Measurements from ENCODE around the gene TNFRSF13B.
"Not testable (repeated sequence)": the region's sequence is repeated elsewhere in the genome, so short reads cannot be mapped to it uniquely, and the experiment has no call there.

TNFRSF13B gene

DNA sequence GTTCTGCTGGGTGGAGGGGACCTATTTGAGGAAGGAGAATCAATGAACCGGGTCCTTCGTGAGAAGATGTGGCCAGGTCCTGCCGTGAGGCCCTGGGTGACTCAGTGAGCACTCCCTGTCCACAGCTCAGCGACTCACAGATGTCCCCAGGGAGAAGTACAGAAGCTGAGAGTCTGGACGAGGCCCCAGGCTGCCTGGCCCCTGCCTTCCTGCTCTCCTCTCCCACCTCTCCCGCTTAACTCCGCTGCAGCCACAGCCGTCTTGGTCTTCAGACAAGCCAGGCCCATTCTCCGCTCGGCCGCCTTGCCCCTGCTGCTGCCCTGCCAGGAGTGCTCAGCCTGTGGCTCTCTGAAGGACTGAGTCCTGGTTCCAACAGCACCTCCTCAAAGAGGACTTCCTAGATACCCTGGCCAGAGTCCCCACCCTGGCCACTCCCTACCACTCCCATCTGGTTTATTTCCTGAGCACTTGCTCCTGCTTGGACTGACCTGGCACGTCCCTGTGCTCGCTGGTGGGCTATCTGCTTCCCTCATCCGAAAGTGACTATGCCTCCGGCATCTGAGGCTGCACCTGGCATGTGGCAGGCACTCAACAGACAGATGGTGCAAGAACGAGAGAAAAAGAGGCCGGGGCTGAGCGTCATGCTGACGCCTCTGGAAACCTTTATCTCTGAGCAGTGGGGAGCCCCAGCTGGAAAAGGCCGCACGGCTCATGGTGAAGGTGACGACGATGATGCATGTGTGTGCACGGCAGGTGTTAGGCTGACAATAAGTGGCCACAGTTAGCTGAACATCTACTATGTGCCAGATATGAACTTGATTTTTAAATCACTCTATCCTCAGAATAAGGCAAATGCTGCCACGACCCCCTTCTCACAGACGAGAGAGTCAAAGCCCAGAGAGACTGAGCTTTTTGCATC lies 9.2 kb upstream of the TNFRSF13B start:
- DNase-seq: no peak

DNA sequence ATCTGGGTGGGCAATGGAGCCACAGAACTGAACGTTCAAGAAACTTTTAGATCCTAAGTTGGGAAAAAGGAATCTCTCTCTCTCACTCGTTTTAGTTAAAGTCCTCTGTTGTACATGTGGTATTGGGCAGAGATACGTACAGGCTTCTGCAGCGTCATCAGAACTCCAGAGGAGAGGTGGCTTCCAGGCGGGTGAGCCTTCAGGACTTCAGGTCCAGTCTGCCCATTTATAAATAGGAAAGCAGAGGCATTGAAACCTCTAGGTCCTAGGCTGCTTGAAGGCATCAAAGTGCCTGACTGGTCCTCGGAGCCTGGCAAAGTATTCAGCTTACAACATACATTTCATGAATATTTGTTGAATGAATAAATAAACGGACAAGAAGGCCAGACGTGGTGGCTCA lies 8.1 kb upstream of the TNFRSF13B start:
- DNase-seq: no peak

DNA sequence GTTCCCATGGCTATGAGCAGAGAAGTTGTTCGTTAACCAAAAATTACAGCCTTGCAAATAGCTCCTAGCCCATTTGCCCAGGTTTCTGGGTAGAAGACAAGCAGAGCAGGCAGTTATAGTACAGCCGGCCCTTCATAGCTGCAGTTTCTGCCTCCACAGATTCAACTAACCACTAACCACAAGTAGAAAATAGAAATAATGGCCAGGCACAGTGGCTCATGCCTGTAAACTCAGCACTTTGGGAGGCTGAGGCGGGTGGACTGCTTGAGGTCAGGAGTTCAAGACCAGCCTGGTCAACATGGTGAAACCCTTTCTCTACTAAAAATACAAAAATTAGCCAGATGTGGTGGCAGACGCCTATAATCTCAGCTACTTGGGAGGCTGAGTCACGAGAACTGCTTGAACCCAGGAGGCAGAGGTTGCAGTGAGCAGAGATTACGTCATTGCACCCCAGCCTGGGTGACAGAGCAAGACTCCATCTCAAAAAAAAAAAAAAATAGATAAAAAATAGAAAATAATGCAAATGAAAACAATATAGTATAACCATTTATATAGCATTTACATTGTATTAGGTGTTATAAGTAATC lies 7.4 kb upstream of the TNFRSF13B start:
- not testable (repeated sequence) for DNase-seq

DNA sequence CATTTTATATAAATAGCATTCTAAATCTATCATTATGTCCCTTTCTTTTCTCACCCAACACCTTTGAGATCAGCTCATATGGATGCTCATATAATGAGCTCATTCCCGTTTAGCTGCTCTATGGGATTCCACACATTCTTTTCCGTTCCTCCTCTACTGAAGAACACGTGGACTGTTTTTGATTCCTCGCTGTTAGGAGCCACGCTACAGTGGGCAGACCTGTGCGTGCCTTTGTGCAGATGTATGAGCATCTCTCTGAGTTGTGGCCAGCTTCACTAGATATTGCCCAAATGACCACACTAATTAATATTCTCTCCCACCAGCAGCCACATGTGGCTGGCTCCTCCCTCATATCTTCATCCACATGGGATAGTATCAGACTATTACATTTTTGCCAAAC lies 6.0 kb upstream of the TNFRSF13B start:
- DNase-seq: no peak

DNA sequence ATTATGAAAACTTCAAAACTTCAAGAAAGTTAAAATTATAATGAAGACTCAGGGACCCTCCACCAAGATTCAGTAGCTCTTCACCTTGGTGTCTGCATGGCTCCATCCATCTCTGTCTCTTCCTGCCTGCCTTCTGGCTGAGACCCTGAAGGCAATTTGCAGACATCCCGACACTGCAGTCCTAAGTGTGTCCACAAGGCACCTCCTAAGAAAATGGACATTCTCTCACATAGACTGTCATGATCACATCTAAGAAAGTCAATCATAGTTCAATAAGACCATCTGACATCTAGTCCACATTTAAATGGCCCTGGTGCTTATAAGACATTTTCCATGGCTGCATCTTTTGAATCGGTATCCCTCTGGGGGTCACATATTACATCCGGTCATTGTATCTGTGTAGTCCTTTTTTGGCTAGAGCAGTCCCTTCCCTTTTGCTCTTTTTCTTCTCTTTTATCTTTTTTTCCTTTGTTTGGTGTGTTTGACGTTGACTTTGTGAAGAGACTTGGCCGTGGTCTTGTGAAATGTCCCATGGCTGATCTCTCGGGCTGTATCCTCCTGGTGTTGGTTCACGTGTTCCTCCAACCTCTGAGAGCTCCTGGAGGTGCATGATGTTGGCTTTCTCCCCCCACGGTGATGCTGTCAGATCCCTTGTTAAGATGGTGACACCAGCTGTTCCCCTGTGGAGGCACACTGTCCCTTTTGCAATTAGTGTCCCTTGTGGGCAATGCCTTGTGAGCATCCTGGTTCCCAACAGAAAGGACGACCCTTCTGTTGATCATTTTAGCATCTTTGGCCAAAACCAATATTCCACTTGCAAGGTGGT lies 5.0 kb upstream of the TNFRSF13B start:
- no peak for DNase-seq

DNA sequence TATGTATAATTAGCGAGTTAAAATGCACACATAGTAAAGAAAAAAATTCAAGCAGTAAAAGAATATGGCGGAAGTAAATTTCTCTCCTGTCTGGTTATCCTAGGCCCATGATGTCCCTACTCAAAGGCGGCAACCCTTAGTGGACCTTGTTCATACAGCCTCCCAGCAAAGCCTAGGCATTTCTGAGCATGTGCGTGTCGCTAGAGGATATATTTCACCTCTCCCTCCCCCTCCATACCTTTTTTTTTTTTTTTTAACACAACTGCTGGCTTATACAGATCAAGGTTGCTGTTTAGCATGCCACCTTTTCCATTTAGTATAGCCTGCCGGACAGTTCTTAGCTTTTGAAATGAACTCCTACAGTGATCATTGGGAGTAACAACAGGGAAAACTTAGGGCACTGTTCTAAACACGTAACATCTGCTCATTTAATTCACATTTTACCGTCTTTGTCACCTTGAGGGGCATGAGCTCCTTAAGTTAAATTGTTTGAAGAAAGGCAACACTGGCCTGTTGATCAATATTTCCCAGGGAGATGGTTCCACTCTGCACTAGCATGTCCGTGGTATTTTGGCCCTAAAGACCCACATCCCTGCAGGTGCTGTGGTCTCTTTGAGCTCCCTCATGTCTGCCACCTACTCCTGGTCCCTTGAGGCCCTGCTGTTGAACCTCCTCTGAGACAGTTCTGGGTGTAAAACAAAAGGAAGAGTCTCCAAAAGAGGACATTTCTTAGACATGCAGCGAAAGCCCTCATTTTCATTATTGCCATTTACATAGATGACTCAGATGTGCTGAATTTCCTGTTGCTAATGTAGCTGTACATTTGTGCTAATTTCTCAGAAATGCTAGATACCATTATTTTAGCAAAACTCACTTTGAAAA lies 4.1 kb upstream of the TNFRSF13B start:
- DNase-seq: no peak

DNA sequence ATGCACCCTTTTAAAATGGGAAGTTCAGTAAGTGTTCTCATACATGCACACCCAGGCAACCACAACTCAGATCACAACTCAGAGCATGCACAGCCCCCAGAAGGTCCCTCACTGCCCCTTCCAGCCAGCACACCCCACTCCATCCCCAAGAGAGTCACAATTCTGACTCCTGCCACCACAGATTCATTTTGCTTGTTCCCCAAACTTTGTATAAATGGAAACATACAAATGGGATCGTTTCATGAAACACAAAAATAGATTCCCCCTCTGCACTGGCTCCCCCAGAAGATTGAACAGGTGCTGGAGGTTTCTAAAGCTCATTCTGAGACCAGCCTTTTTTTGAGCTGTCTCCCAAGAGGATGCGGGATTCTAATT lies 3.3 kb upstream of the TNFRSF13B start:
- DNase-seq: no peak

DNA sequence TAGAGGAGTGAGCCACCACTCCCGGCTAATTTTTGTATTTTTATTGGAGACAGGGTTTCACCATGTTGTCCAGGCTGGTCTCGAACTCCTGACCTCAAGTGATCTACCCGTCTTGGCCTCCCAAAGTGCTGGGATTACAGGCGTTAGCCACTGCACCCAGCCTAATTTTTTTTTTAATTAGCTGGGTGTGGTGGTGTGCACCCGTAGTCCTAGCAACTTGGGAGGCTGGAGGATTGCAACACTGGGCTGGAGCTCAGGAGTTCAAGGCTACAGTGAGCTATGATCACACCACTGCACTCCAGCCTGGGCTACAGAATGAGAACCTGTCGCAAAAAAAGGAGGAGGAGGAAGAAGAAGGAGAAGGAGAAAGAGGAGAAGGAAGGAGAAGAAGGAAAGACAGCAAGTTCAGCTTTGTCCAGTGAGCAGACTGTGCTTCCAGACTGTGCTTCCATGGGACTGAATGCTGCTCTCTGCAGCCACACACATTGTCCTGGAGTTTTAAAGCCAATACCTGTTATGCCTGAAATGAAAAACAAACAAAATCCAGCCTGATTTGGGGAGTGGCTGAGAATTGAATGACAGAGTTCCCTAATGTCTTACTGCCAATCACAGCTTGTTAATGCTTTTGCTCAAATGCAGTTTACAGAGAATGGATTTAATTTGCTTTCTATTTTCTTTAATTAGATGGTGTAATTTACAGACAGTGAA lies 2.8 kb upstream of the TNFRSF13B start:
- DNase-seq: no peak

DNA sequence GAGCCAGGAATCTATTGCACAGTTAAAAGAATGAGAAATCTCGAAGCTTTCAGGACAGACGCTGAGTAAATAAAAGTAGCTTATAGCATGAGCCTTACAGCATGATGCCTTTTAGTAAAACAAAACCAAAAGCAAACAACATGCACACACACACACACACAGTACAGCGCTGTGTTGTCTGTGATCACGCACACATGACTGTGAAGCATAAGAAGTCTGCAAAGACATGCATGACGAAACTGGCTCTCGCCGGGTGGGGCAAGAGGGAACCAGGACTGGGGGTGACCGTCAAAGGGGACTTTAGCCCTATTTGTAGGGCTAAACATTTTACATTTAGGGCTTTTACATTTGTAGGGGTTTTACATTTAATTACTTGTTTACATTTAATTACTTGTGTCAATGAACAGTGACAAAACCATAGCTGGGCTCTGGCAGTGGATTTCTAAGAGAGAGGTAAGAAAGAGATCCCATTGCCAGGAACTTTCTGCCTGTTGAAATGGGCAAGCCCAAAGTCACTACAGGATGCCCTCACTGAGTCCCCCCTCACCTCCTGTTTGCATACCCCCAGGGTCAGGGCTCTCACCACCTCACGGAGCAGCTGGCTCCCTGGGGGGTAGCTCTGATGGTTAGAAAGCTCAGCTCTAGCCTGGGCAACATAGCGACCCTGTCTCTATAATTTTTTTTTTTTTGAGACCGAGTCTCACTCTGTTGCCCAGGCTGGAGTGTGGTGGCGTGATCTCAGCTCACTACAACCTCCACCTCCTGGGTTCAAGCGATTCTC lies 2.0 kb upstream of the TNFRSF13B start:
- no peak for DNase-seq

DNA sequence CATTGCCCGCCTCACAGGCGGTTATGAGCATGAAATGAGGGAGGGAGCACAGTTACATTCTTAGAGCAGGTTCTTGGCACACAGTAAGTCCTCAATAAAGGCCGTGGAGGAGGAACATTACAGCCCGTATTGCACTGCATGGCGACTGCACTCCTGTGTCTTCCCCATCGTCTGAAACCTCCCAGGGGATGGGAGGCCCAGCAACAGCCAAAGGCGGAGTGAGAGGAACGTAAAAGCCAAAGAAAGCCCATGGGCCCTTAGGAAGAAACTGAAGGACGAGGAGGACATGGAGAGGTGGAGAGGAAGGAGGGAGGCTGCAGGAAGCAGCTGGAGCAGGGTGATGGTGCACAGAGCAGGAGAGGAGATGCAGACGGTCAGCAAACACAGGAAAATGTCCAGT lies 1.1 kb upstream of the TNFRSF13B start:
- DNase-seq: not testable (repeated sequence)

DNA sequence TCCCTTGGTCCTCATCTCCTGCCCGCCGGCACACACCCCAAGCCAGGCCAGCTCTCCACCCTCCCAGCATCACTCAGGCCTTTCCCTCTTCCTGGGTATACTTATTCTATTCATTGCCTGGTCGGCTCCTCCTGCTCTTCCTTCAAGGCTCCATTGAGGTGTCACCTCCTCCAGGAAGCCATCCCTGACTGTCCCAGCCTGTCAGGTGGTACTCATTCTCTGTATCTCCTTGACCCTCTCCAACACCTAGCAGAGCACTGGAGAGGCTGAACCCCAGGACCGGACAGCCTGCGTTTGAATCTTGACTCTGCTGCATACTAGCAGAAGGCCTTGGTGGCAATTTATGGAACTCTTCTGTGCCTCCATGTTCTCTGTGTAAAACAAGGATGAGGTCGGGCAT lies 428 bp upstream of the TNFRSF13B start:
- DNase-seq: no peak

DNA sequence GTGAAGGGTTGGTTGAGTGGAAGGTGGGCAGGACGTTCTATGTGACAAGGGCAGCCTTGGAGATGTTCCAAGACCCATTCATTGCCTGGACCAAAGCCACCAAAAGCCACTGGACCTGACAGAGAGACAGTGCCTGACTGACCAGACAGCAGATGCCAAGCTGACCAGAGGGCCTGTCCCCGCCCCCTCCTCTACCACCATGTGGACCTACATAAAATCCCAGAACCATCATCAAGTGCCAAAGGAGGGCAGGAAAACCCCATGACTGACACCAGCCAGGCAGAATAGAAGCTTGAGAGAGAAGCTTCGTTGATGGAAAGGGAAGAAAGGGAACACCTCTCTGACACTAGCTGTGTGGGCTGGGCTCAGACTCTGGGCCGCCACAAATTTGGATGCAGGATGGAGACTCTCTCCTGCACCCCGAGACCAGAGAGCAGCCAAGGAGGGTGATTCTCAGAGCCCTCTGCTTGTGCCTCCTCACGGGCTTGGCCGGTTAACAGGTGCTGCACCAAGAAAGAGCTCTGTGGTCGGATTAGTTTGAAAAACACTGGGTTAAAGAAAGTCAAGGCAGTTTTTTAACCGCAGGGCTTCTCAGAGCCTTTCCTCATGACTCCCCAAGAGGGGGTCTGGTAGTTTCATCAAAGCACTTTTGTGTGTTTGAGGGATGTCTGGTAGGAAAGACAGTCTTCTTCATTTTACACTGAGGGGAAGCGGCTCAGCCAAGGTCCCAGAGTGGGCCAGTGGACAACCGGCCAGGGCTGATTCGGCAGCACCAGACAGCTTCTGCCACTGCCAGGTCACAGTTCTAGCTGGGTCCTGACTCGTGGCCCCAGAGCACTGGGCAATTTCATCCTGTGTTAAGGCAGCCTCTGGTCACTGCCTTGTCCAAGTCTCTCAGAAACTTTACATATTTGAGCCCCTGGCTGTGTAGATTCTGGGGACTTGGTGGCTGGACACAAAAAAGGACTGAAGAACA lies 1.7 kb downstream of the TNFRSF13B start:
- DNase-seq: no peak

DNA sequence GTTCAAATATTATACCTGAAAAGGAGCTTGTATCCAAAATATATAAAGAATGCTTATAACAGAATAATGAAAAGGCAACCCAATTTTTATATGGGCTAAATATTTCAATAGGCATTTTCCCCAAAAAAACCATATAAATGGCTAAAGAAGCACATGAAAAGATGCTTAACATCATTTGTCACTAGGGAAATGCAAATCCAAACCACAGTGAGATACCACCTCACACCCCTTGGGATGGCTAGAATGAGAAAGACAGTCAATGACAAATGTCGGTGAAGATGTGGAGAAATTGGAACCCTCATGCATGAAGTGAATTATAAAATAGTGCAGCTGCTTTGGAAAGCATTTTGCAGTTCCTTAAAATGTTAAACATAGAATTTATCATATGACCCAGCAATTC lies 3.1 kb downstream of the TNFRSF13B start:
- no peak for DNase-seq

DNA sequence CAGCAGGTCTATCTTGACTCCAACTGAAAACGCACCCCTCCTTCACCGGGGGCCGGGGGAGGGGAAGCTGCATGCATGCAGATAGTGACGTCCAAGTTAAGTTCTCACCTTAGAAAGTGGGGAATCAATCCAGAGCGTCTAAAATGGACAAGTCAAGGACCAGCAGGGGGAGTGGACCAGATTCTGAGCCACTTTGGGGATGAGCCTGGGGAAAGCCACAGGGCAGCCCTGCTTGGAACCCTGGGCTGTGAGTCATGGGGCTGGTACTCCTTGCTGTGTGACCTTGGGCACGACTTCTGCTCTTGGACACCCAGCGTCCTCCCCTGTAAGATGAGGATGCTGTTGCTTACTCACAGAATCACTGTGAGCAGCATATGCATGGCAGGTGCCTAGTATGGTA lies 9.1 kb downstream of the TNFRSF13B start:
- DNase-seq: no peak

DNA sequence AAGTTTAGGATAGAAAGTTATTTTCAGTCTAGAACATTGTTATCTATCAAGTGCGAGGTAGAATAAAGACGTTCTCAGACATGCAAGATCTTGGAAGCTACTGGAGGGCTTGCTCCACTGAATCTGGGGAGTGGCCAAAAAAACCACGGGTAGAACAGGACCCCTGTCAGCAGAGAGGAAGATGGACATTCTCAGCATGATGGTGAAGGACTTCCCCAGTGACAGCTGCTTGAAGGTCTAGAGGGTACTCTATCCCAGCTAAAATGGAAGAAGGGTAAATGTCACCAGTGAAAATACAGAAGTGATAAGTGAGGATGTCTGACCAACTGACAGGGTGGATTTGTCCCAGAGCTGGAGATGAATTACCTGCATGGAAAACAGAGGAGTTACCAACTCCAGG lies 10.1 kb downstream of the TNFRSF13B start:
- DNase-seq: no peak

DNA sequence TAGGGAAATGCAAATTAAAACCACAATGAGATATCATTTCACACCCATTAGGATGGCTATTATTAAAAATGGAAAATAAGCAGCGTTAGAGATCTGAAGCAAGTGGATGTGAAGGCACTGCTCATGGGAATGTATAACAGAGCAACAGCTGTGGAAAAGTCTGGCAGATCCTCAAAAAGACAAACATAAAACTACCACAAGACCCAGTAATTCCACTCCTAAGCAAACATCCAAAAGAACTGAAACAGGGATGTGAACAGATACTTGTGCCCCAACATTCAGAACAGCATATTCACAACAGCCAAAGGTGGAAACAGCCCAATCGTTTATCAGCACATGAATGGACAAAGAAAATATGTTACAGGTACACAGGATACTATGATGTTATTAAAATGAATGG lies 10.9 kb downstream of the TNFRSF13B start:
- DNase-seq: not testable (repeated sequence)

DNA sequence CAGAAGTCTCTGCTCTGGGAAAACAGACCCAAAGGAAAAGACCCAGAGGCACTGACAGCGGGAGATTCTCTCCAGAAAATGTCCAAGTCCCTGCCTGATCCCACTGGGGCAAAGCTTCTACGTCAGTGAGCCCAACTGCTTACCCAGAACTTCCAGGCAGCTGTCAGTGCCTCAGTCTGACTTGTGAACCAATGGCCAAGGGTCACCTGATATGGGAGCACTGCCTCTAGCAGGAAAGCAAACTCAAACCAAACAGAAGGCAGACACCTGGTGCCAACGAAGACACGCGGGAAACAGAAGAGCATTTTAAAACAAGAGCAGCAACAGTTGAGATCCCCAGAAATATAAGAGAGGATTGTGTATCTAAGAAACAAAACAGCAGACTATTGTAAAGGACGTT lies 16.9 kb downstream of the TNFRSF13B start:
- not testable (repeated sequence) for DNase-seq

DNA sequence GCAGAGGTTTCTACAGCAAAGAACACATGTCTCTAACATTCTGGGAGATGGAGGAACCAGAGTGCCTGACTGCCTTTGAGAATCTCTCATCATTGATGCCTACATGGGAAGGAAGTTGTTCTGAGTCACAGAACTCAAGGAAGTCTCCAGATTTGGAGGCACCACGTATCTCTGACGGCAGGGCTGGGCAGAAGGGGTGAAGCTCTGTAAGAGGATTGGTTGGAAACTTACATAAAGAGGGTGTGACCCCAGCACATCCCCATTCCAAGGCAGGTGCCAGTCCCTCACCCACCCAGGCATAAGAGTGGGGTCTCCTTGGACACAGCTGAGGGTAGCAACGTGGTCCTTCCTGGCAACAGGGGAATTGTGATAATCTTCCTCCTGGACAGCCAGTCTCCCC lies 17.4 kb downstream of the TNFRSF13B start:
- no peak for DNase-seq

DNA sequence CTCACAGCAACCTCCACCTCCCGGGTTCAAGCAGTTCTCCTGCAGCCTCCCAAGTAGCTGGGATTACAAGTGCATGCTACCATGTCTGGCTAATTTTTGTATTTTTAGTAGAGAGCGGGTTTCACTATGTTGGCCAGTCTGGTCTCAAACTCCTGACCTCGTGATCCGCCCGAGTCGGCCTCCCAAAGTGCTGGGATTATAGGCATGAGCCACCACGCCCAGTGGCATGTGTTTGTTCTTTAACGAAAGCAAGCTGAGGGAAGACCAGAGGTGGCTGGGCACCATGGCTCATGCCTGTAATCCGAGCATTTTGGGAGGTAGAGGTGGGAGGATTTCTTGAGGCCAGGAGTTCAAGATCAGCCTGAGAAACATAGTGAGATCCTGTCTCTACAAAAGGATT lies 18.1 kb downstream of the TNFRSF13B start:
- no peak for DNase-seq

DNA sequence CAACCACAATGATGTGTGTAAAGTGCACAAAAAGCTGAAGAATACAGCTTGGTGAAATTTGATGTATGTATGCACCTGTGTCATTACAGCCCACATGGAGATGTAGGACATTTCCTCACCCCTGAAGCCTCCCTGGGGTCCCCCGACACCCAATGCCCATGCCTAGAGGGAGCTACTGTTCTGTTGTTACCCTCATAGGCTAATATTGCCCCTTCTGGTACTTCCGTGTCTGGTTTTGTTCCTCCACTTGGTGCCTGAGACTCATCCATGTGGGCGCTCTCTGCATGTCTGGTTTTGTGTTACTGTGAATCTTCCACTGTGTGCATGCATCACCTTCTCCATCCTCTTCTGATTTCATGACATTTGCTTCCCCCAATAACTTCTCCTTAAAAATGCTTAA lies 18.6 kb downstream of the TNFRSF13B start:
- DNase-seq: no peak
